HG02852 (cell line): ENCODE results near the gene MADD.

ENCODE experiments used
- ATAC-seq: cut with Tn5 transposase; IDR thresholded peaks from one replicate; pipeline ENCODE4 v1.9.1; 2021; ENCODE audit warnings: mild to moderate bottlenecking, moderate library complexity; ENCODE audit not compliant: unreplicated experiment

Gene MADD

GRCh38 chr11:47269829-47270305 lies at the start of gene MADD:
Gene MADD, plus strand, starts transcription at chr11:47270133.
- peak; percentile 69 for ATAC-seq

- no peak for ATAC-seq
These were observed 49.5 kb upstream of the MADD start for GRCh38 chr11:47220401-47220821.

- no peak for ATAC-seq
These were observed 47.2 kb upstream of the MADD start for GRCh38 chr11:47222696-47223095.

GRCh38 chr11:47225552-47226400 lies 44.2 kb upstream of the MADD start:
- peak; percentile 91 for ATAC-seq

GRCh38 chr11:47229161-47229560 lies 40.8 kb upstream of the MADD start:
- no peak for ATAC-seq

- ATAC-seq = no peak
These were observed 36.9 kb upstream of the MADD start for GRCh38 chr11:47233051-47233450.

GRCh38 chr11:47233989-47234668 lies 35.8 kb upstream of the MADD start:
- ATAC-seq = no peak

GRCh38 chr11:47234669-47235100 lies 35.2 kb upstream of the MADD start:
- no peak for ATAC-seq

GRCh38 chr11:47235163-47235562 lies 34.8 kb upstream of the MADD start:
- ATAC-seq = no peak

GRCh38 chr11:47236482-47236881 lies 33.5 kb upstream of the MADD start:
- ATAC-seq = no peak

- no peak for ATAC-seq
These were observed 30.1 kb upstream of the MADD start for GRCh38 chr11:47239852-47240251.

- ATAC-seq = no peak
These were observed 28.1 kb upstream of the MADD start for GRCh38 chr11:47241841-47242301.

- ATAC-seq = no peak
These were observed 27.2 kb upstream of the MADD start for GRCh38 chr11:47242596-47243192.

- ATAC-seq = no peak
These were observed 26.5 kb upstream of the MADD start for GRCh38 chr11:47243454-47243853.

GRCh38 chr11:47244448-47245350 lies 25.2 kb upstream of the MADD start:
- ATAC-seq = no peak

GRCh38 chr11:47245611-47246357 lies 24.1 kb upstream of the MADD start:
- no peak for ATAC-seq

GRCh38 chr11:47247502-47247901 lies 22.4 kb upstream of the MADD start:
- no peak for ATAC-seq

GRCh38 chr11:47248304-47248663 lies 21.6 kb upstream of the MADD start:
- ATAC-seq = peak; percentile 33

- ATAC-seq = peak; percentile 92
These were observed 21.1 kb upstream of the MADD start, which contains the start of gene ACP2 for GRCh38 chr11:47248664-47249377. Gene ACP2, minus strand, starts transcription at chr11:47248814. Its CDS starts 25 bp downstream, at chr11:47248789.
